HEK293 (cell line): ENCODE measurements around the gene BCL6B.

Experiments used
- CTCF ChIA-PET: fragments of 350-600 bp; formaldehyde crosslinking; extraction: SDS; loops from one replicate; lab custom pipeline; 2021; ENCODE audit warnings: antibody characterized with exemption; lab: Yijun Ruan, JAX
- POLR2A ChIA-PET: fragments of 300-600 bp; formaldehyde crosslinking; extraction: SDS; loops from one replicate; lab custom pipeline; 2020; ENCODE audit warnings: antibody characterized with exemption, inconsistent platforms; lab: Yijun Ruan, JAX
- H3K27ac ChIP-seq: fragments of 200-500 bp; sonication (Bioruptor generic); 2 replicates; pipeline ENCODE4 v1.5.1; 2014; ENCODE audit warnings: low read depth, low read length, control low read depth, inconsistent platforms; ENCODE audit errors: extremely low read depth
- H3K36me3 ChIP-seq, 2 experiments: fragments of 200-500 bp in 1 of 2; sonication (Bioruptor generic) in 1 of 2; 1 replicate in 1 of 2; 2 replicates in 1 of 2; pipeline ENCODE4 v1.5.1; 2014 to 2017; ENCODE audit warnings: inconsistent platforms in 2 of 2, low read length in 2 of 2; ENCODE audit not compliant: control insufficient read depth in 2 of 2, insufficient read depth in 1 of 2
- H3K4me1 ChIP-seq: fragments of 200-500 bp; sonication (Bioruptor generic); 2 replicates; pipeline ENCODE4 v1.5.1; 2014; ENCODE audit warnings: mild to moderate bottlenecking, low read length, inconsistent platforms; ENCODE audit not compliant: control insufficient read depth, insufficient read depth
- H3K4me3 ChIP-seq: 2 replicates; pipeline ENCODE4 v1.5.1; 2011; ENCODE audit warnings: low read depth, mild to moderate bottlenecking, control low read depth, low read length, moderate library complexity
- H3K9me3 ChIP-seq: fragments of 200-500 bp; sonication (Bioruptor generic); 2 replicates; pipeline ENCODE4 v1.5.1; 2014; ENCODE audit warnings: low read depth, low read length, inconsistent platforms; ENCODE audit not compliant: control insufficient read depth, insufficient read depth
- ZBTB10 ChIP-seq: fragments of 450-650 bp; formaldehyde crosslinking; IDR thresholded peaks from 2 replicates; pipeline ENCODE4 v1.5.1; 2016; ENCODE audit warnings: missing biosample characterization, missing genetic modification characterization
- ZNF23 ChIP-seq: fragments of 450-650 bp; formaldehyde crosslinking; IDR thresholded peaks from 2 replicates; pipeline ENCODE4 v1.5.1; 2016; ENCODE audit warnings: missing biosample characterization, missing genetic modification characterization, borderline replicate concordance
- ZNF24 ChIP-seq: fragments of 450-650 bp; formaldehyde crosslinking; IDR thresholded peaks from 2 replicates; pipeline ENCODE4 v1.5.1; 2016; ENCODE audit warnings: missing biosample characterization, missing genetic modification characterization
- ZNF248 ChIP-seq: fragments of 450-650 bp; formaldehyde crosslinking; IDR thresholded peaks from 2 replicates; pipeline ENCODE4 v1.5.1; 2017; ENCODE audit warnings: missing biosample characterization, missing genetic modification characterization
- ZNF266 ChIP-seq: fragments of 450-650 bp; formaldehyde crosslinking; IDR thresholded peaks from 2 replicates; pipeline ENCODE4 v1.5.1; 2016; ENCODE audit warnings: missing biosample characterization, missing genetic modification characterization, low read depth
- ZNF398 ChIP-seq: fragments of 450-650 bp; formaldehyde crosslinking; IDR thresholded peaks from 2 replicates; pipeline ENCODE4 v1.5.1; 2017; ENCODE audit warnings: missing biosample characterization, missing genetic modification characterization
- ZNF501 ChIP-seq: fragments of 450-650 bp; formaldehyde crosslinking; IDR thresholded peaks from 2 replicates; pipeline ENCODE4 v1.5.1; 2016; ENCODE audit warnings: missing biosample characterization, missing genetic modification characterization
- ZNF518A ChIP-seq: fragments of 450-650 bp; formaldehyde crosslinking; conservative IDR thresholded peaks from 2 replicates; pipeline ENCODE4 v1.5.1; 2016; ENCODE audit warnings: low read depth, missing biosample characterization, missing genetic modification characterization
- ZNF544 ChIP-seq: fragments of 450-650 bp; formaldehyde crosslinking; IDR thresholded peaks from 2 replicates; pipeline ENCODE4 v1.5.0; 2017; ENCODE audit warnings: missing biosample characterization, missing genetic modification characterization
- ZNF596 ChIP-seq: fragments of 450-650 bp; IDR thresholded peaks from 2 replicates; pipeline ENCODE4 v1.5.0; 2018; ENCODE audit warnings: missing biosample characterization, mild to moderate bottlenecking, missing genetic modification characterization, moderate library complexity
- ZNF639 ChIP-seq: fragments of 450-650 bp; formaldehyde crosslinking; IDR thresholded peaks from 2 replicates; pipeline ENCODE4 v1.5.1; 2016; ENCODE audit warnings: missing biosample characterization, missing genetic modification characterization

Gene BCL6B

GRCh38 chr17:7002288-7003047, 20.4 kb upstream of the BCL6B start:
- TF ChIP-seq ZNF398 (tag by site-specific recombination): no peak
- no peak for TF ChIP-seq ZNF544
- no peak for TF ChIP-seq ZNF518A (tag by site-specific recombination)
- TF ChIP-seq ZNF596: no peak
- TF ChIP-seq ZNF248 (tag by site-specific recombination): no peak
- no peak for TF ChIP-seq ZNF501 (tag by site-specific recombination)
- no peak for TF ChIP-seq ZNF24 (tag by site-specific recombination)
- no peak for TF ChIP-seq ZNF23
- Histone ChIP-seq H3K4me1 (no peaks in the 10 kb centered on the region), H3K4me3 (no peak overlapping the region), H3K36me3 (peaks cover 10 to 61% of the 10 kb centered on the region in 2 experiments), H3K27ac (no peak overlapping the region), H3K9me3 (no peaks in the 10 kb centered on the region)
- CTCF ChIA-PET: interaction anchor here (0.8 to 8.7 kb wide), 16 partner anchors 11 to 336 kb away, joined by 3 to 169 read pairs (median 4); partner anchors contain the start of genes RNASEK and SLC13A5
- POLR2A ChIA-PET: interaction anchor here (1.0 to 1.3 kb wide), 2 partner anchors 9 kb away, joined by 3 to 5 read pairs; partner anchors contain the start of gene RNASEK

- no peaks in the 10 kb centered on the region for H3K4me1 ChIP-seq
Observed at GRCh38 chr17:7003745-7004144, 19.1 kb upstream of the BCL6B start.

More at GRCh38 chr17:7003745-7004144, 19.1 kb upstream of the BCL6B start:
- no peak overlapping the region for H3K27ac ChIP-seq
- H3K36me3 ChIP-seq: peaks cover 7 to 53% of the 10 kb centered on the region in 2 experiments
- H3K9me3 ChIP-seq: no peaks in the 10 kb centered on the region
- H3K4me3 ChIP-seq: no peak overlapping the region
- ChIA-PET CTCF (interaction anchor here (0.7 to 8.7 kb wide), 57 partner anchors 9 to 1296 kb away, joined by 3 to 169 read pairs (median 5); partner anchors contain the start of genes ALOX12 and RNASEK), POLR2A (interaction anchor here (0.9 to 1.3 kb wide), 4 partner anchors 8 to 90 kb away, joined by 3 to 5 read pairs (median 4); partner anchors contain the start of gene RNASEK)
- no peak for TF ChIP-seq ZNF639 (tag by site-specific recombination)
- TF ChIP-seq ZNF266: no peak
- no peak for TF ChIP-seq ZBTB10 (tag by site-specific recombination)
- TF ChIP-seq, all 188 proteins: peak for 0
